ENCODE results near the gene PPP5C. TPM values are rescaled to one million over a fixed set of nuclear protein-coding genes. Genes with fewer than 3 reads are reported as not detected.
"Not testable (repeated sequence)": the region's sequence is repeated elsewhere in the genome, so short reads cannot be mapped to it uniquely, and the experiment has no call there.

Gene PPP5C
- polyA plus RNA-seq, 3 donors = 9.9 to 76.3 (median 12.6) TPM

DNA sequence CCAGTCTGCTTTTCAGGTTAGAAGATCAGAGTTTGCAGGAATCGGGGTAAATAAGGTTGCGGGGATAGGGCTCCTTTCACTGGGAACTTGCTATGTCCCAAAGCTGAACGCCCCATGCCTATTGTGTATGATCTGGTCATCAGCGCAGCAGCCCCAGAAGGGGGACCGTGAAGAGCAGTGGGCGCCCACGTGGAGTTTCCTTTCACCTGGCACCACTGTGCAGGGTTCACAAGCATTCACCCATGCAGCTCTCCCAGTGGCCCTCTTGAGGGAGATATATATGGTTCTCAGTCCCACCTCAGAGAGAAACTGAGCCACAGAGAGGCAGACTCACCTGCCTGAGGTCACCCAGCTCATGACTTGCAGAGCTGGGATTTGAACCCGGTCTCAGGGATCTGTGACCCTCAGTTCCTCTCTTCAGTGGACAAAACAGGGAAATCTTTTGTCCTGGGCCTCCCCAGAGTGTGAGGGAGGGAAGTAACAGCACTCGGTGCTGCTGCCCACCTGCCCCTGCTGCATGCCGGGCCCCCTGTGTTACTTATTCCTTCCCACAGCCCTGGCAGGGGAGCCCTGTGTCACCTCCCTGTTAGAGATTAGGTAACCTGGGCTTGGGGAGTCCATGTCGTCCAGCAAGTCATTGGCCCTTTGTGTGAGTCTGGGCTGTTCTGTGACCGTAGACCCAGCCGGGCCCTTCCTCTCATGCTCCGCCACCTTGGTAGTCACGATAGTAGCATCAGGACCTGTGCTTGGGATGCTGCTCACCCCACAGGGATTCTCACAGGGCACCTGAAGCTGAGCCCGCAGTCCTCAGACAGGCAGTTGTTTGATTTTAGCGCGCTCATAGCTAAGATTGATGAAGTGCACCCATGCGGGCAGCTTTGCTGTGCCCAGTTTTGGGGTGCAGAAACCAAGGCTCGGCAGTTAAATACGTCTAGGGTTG is 27.9 kb downstream of the PPP5C start:
- H3K4me1 Mint-ChIP-seq = no peaks in the 10 kb centered on the region
- Histone ChIP-seq H3K4me3 (replicated peaks in 1 of 3; ENCODE audit: low read depth in 2 of 3, low read length in 3 of 3) (no peak overlapping the region), H3K4me2 (replicated peaks; ENCODE audit: extremely low read depth, low read length, poor library complexity, severe bottlenecking) (no peak overlapping the region), H3K36me3 (replicated peaks in 1 of 2; ENCODE audit: control insufficient read depth in 1 of 2, insufficient read depth in 2 of 2, low read length in 2 of 2) (peaks cover 44 to 67% of the 10 kb centered on the region in 2 donors), H3K27ac (ENCODE audit: low read depth in 1 of 2, low read length in 2 of 2) (no peak overlapping the region), H3K4me1 (ENCODE audit: control insufficient read depth in 1 of 2, insufficient read depth in 2 of 2, low read length in 2 of 2) (no peaks in the 10 kb centered on the region), H4K20me1 (ENCODE audit: insufficient read depth, low read length) (peaks cover 15% of the 10 kb centered on the region), H3K9me3 (replicated peaks in 1 of 2; ENCODE audit: control insufficient read depth in 1 of 2, insufficient read depth in 1 of 2, low read length in 2 of 2) (no peaks in the 10 kb centered on the region), H3K79me2 (ENCODE audit: insufficient read depth, low read length) (peaks cover 13% of the 10 kb centered on the region), H2AFZ (ENCODE audit: insufficient read depth, low read depth, low read length, poor library complexity, severe bottlenecking) (no peak overlapping the region), H3K27me3 (ENCODE audit: control insufficient read depth in 2 of 2, insufficient read depth in 2 of 2, low read length in 2 of 2) (no peaks in the 10 kb centered on the region), H3K9ac (ENCODE audit: insufficient read depth, low read length, poor library complexity, severe bottlenecking) (no peak overlapping the region)
- peaks cover 0 to 1% (median 0%) of the 10 kb centered on the region in 7 donors for H3K9me3 Mint-ChIP-seq
- intact Hi-C loops (cut with micrococcal nuclease) = no loop called here
- peaks cover 48 to 52% of the 10 kb centered on the region in 2 donors for H3K36me3 Mint-ChIP-seq
- WGBS (ENCODE audit: insufficient coverage) = 92% methylated on average over 16 of the region's 21 CpGs
- no peak for DNase-seq
- H3K27ac Mint-ChIP-seq = peak overlapping the region in 1 of 7 donors; percentile 54
- no peak for TF ChIP-seq CTCF (IDR thresholded peaks at IDR 0.05)
- peaks cover 0 to 3% (median 2%) of the 10 kb centered on the region in 3 donors for H3K27me3 Mint-ChIP-seq (ENCODE audit: low read depth in 3 of 3)
- no peak overlapping the region for H3K4me3 Mint-ChIP-seq

- H3K4me1 ChIP-seq (ENCODE audit: control insufficient read depth in 1 of 2, insufficient read depth in 2 of 2, low read length in 2 of 2); H3K9me3 Mint-ChIP-seq; H3K27me3 ChIP-seq (ENCODE audit: control insufficient read depth in 2 of 2, insufficient read depth in 2 of 2, low read length in 2 of 2); H2AFZ ChIP-seq (ENCODE audit: insufficient read depth, low read depth, low read length, poor library complexity, severe bottlenecking); H3K4me3 Mint-ChIP-seq; H3K4me1 Mint-ChIP-seq; DNase-seq; intact Hi-C loops (cut with micrococcal nuclease); H3K9me3 ChIP-seq (replicated peaks in 1 of 2; ENCODE audit: control insufficient read depth in 1 of 2, insufficient read depth in 1 of 2, low read length in 2 of 2); H3K79me2 ChIP-seq (ENCODE audit: insufficient read depth, low read length); H3K27ac Mint-ChIP-seq; H3K4me2 ChIP-seq (replicated peaks; ENCODE audit: extremely low read depth, low read length, poor library complexity, severe bottlenecking); H3K27me3 Mint-ChIP-seq (ENCODE audit: low read depth in 3 of 3); H3K27ac ChIP-seq (ENCODE audit: low read depth in 1 of 2, low read length in 2 of 2); H3K4me3 ChIP-seq (replicated peaks in 1 of 3; ENCODE audit: low read depth in 2 of 3, low read length in 3 of 3); H3K9ac ChIP-seq (ENCODE audit: insufficient read depth, low read length, poor library complexity, severe bottlenecking): not testable (repeated sequence)
- 90% methylated on average over 15 of the region's 22 CpGs for WGBS (ENCODE audit: insufficient coverage)
- peaks cover 15% of the 10 kb centered on the region for H4K20me1 ChIP-seq (ENCODE audit: insufficient read depth, low read length)
- peaks cover 48 to 70% of the 10 kb centered on the region in 2 donors for H3K36me3 ChIP-seq (replicated peaks in 1 of 2; ENCODE audit: control insufficient read depth in 1 of 2, insufficient read depth in 2 of 2, low read length in 2 of 2)
- peaks cover 50 to 56% of the 10 kb centered on the region in 2 donors for H3K36me3 Mint-ChIP-seq
Measured at GRCh38 chr19:46375476-46376067, 28.7 kb downstream of the PPP5C start.
